Measurements from ENCODE around the gene PEAK1. TPM values are rescaled to one million over a fixed set of nuclear protein-coding genes. Genes with fewer than 3 reads are reported as not detected.

The PEAK1 gene
- total and polyA plus RNA-seq, 2 experiments from 2014 or later = 7.8 to 34.1 TPM

DNA sequence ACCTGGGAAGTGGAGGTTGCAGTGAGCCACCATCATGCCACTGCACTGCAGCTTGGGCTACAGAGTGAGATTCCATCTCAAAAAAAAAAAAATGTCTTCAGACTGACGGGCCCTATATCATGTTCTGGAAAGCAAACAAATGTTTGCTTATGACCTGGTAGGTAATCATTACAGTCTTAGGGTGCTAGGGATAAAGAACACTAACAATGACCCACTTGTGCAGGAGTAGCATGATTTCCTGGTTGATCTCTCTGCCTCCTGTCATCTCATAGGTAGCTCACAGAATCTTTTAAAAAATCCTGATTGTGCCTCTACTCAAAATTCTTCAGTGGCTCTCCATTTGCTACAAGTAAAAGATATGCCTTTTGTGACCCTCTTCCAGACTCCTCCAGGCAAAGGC, 274.5 kb downstream of the PEAK1 start:
- H3K27ac Mint-ChIP-seq = no peak overlapping the region
- no peak overlapping the region for H3K4me2 ChIP-seq

More for the DNA sequence above, 274.5 kb downstream of the PEAK1 start:
- H3K79me2 ChIP-seq (replicated peaks; ENCODE audit: insufficient read depth) = no peaks in the 10 kb centered on the region
- H3K9me2 ChIP-seq (ENCODE audit: insufficient read depth) = peaks cover 10% of the 10 kb centered on the region
- H3K4me3 ChIP-seq = no peak overlapping the region
- no peak overlapping the region for H2AFZ ChIP-seq
- H3K27me3 ChIP-seq (ENCODE audit: insufficient read depth) = no peaks in the 10 kb centered on the region
- no peak for TF ChIP-seq CTCF (conservative IDR thresholded peaks at IDR 0.05; ENCODE audit: low read depth in 2 of 2)
- no peak for TF ChIP-seq POLR2AphosphoS5 (IDR thresholded peaks at IDR 0.05; ENCODE audit: low read depth)
- TF ChIP-seq, protein P1, sequence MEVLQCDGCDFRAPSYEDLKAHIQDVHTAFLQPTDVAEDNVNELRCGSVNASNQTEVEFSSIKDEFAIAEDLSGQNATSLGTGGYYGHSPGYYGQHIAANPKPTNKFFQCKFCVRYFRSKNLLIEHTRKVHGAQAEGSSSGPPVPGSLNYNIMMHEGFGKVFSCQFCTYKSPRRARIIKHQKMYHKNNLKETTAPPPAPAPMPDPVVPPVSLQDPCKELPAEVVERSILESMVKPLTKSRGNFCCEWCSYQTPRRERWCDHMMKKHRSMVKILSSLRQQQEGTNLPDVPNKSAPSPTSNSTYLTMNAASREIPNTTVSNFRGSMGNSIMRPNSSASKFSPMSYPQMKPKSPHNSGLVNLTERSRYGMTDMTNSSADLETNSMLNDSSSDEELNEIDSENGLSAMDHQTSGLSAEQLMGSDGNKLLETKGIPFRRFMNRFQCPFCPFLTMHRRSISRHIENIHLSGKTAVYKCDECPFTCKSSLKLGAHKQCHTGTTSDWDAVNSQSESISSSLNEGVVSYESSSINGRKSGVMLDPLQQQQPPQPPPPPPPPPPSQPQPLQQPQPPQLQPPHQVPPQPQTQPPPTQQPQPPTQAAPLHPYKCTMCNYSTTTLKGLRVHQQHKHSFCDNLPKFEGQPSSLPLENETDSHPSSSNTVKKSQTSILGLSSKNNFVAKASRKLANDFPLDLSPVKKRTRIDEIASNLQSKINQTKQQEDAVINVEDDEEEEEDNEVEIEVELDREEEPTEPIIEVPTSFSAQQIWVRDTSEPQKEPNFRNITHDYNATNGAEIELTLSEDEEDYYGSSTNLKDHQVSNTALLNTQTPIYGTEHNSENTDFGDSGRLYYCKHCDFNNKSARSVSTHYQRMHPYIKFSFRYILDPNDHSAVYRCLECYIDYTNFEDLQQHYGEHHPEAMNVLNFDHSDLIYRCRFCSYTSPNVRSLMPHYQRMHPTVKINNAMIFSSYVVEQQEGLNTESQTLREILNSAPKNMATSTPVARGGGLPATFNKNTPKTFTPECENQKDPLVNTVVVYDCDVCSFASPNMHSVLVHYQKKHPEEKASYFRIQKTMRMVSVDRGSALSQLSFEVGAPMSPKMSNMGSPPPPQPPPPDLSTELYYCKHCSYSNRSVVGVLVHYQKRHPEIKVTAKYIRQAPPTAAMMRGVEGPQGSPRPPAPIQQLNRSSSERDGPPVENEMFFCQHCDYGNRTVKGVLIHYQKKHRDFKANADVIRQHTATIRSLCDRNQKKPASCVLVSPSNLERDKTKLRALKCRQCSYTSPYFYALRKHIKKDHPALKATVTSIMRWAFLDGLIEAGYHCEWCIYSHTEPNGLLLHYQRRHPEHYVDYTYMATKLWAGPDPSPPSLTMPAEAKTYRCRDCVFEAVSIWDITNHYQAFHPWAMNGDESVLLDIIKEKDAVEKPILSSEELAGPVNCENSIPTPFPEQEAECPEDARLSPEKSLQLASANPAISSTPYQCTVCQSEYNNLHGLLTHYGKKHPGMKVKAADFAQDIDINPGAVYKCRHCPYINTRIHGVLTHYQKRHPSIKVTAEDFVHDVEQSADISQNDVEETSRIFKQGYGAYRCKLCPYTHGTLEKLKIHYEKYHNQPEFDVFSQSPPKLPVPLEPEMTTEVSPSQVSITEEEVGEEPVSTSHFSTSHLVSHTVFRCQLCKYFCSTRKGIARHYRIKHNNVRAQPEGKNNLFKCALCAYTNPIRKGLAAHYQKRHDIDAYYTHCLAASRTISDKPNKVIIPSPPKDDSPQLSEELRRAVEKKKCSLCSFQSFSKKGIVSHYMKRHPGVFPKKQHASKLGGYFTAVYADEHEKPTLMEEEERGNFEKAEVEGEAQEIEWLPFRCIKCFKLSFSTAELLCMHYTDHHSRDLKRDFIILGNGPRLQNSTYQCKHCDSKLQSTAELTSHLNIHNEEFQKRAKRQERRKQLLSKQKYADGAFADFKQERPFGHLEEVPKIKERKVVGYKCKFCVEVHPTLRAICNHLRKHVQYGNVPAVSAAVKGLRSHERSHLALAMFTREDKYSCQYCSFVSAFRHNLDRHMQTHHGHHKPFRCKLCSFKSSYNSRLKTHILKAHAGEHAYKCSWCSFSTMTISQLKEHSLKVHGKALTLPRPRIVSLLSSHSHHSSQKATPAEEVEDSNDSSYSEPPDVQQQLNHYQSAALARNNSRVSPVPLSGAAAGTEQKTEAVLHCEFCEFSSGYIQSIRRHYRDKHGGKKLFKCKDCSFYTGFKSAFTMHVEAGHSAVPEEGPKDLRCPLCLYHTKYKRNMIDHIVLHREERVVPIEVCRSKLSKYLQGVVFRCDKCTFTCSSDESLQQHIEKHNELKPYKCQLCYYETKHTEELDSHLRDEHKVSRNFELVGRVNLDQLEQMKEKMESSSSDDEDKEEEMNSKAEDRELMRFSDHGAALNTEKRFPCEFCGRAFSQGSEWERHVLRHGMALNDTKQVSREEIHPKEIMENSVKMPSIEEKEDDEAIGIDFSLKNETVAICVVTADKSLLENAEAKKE (CRISPR knock-in tag; IDR thresholded peaks at IDR 0.05) = no peak
- TF ChIP-seq NANOG (IDR thresholded peaks at IDR 0.05; ENCODE audit: borderline replicate concordance) = no peak
- TF ChIP-seq ZNF331 (CRISPR knock-in tag; IDR thresholded peaks at IDR 0.05; ENCODE audit: low read depth) = no peak
- no peak for TF ChIP-seq REST (IDR thresholded peaks at IDR 0.05; ENCODE audit: unreplicated experiment)
- TF ChIP-seq, protein P2, sequence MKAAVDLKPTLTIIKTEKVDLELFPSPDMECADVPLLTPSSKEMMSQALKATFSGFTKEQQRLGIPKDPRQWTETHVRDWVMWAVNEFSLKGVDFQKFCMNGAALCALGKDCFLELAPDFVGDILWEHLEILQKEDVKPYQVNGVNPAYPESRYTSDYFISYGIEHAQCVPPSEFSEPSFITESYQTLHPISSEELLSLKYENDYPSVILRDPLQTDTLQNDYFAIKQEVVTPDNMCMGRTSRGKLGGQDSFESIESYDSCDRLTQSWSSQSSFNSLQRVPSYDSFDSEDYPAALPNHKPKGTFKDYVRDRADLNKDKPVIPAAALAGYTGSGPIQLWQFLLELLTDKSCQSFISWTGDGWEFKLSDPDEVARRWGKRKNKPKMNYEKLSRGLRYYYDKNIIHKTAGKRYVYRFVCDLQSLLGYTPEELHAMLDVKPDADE (IDR thresholded peaks at IDR 0.05) = no peak
- no peak for TF ChIP-seq STAT1 (IDR thresholded peaks at IDR 0.05; ENCODE audit: unreplicated experiment)
- TF ChIP-seq ZNF114 (CRISPR knock-in tag; IDR thresholded peaks at IDR 0.05) = no peak
- no peak for TF ChIP-seq EZH2 (IDR thresholded peaks at IDR 0.05; ENCODE audit: low read depth, unreplicated experiment)
- TF ChIP-seq EZH2phosphoT487 (IDR thresholded peaks at IDR 0.05; ENCODE audit: unreplicated experiment) = no peak
- no peak for TF ChIP-seq JUNB (IDR thresholded peaks at IDR 0.05; ENCODE audit: unreplicated experiment)
- DNase-seq (ENCODE audit: low spot score) (no peak), ATAC-seq (no peak)
- peaks cover 8% of the 10 kb centered on the region; the same call in 1 of the 3 replicates for H3K4me1 Mint-ChIP-seq
- no peak overlapping the region for H3K27ac ChIP-seq (ENCODE audit: low read depth)
- no peaks in the 10 kb centered on the region for H3K27me3 Mint-ChIP-seq (ENCODE audit: insufficient read depth, low read depth, poor library complexity)
- peaks cover 37% of the 10 kb centered on the region for H3K36me3 Mint-ChIP-seq (ENCODE audit: low read depth)
- no peaks in the 10 kb centered on the region for H3K36me3 ChIP-seq (ENCODE audit: insufficient read depth)
- no peaks in the 10 kb centered on the region for H3K4me1 ChIP-seq (ENCODE audit: insufficient read depth)
- peaks cover 13% of the 10 kb centered on the region; the same call in 2 of the 3 replicates for H3K9me3 Mint-ChIP-seq
- H4K20me1 ChIP-seq (replicated peaks; ENCODE audit: insufficient read depth) = no peaks in the 10 kb centered on the region
- no peaks in the 10 kb centered on the region for H3F3A ChIP-seq (replicated peaks; ENCODE audit: low read depth)
- H3K4me3 Mint-ChIP-seq = no peak overlapping the region
